PC-3 (cell line): Measurements from ENCODE around the gene ZNF575.
"Not testable (repeated sequence)": the region's sequence is repeated elsewhere in the genome, so short reads cannot be mapped to it uniquely, and the experiment has no call there.

ENCODE experiments used
- CTCF ChIP-seq: fragments of 300-600 bp; sonication (generic); conservative IDR thresholded peaks from 2 replicates; pipeline ENCODE4 v1.5.1; 2017; ENCODE audit warnings: antibody characterized with exemption, low read depth, mild to moderate bottlenecking, low read length
- EZH2 ChIP-seq: fragments of 300-600 bp; sonication (generic); IDR thresholded peaks from one replicate; pipeline ENCODE4 v1.6.1; 2017; ENCODE audit warnings: antibody characterized with exemption, mild to moderate bottlenecking, low read length; ENCODE audit not compliant: unreplicated experiment
- EZH2phosphoT487 ChIP-seq: fragments of 300-600 bp; sonication (generic); IDR thresholded peaks from 2 replicates; pipeline ENCODE4 v1.6.1; 2018; ENCODE audit warnings: mild to moderate bottlenecking, antibody characterized with exemption, low read length, borderline replicate concordance

DNA sequence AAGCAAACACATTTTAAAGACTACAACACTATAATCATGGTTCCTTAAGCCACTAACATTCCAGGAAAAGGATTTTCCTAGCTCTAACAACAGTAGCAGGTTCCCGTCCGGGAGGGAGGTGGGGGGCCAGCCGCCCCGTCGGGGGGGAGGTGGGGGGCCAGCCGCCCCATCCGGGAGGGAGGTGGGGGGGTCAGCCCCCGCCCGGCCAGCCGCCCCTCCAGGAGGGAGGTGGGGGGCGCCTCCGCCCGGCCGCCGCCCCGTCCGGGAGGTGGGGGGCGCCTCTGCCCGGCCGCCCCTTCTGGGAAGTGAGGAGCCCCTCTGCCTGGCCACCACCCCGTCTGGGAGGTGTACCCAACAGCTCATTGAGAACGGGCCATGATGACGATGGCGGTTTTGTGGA is 14.9 kb downstream of the ZNF575 start:
- not testable (repeated sequence) for TF ChIP-seq CTCF, EZH2, EZH2phosphoT487
